ENCODE data around the gene ACO2. TPM values are rescaled to one million over a fixed set of nuclear protein-coding genes. Genes with fewer than 3 reads are reported as not detected.

ACO2 gene
- total and polyA plus RNA-seq, 2 of the 13 experiments (the other 11 are each of a cell fraction or from before 2014, with no cell fraction given): 19.2 to 45.6 TPM

DNA sequence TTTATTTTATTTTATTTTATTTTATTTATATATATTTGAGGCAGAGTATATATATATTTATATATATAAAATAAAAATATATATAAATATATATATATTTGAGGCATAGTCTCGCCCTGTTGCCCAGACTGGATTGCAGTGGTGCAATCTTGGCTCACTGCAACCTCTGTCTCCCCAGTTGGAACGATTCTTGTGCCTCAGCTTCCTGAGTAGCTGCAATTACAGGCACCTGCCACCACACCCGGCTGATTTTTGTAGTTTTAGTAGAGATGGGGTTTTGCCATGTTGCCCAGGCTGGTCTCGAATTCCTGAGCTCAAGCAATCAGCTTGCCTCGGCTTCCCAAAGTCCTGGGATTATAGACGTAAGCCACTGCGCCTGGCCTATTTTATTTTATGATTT lies 31.4 kb downstream of the ACO2 start:
- Histone ChIP-seq H3K9ac (ENCODE audit: insufficient read depth, low read depth, low read length) (no peak overlapping the region), H3K4me3 (replicated peaks in 1 of 3; ENCODE audit: insufficient read depth in 1 of 3, low read depth in 2 of 3, low read length in 3 of 3) (no peak overlapping the region), H3K9me3 (ENCODE audit: low read length) (no peaks in the 10 kb centered on the region), H3K79me2 (ENCODE audit: insufficient read depth, low read length) (peaks cover 11% of the 10 kb centered on the region), H3K27ac (ENCODE audit: extremely low read length, insufficient read depth, low read length) (no peak overlapping the region), H3K27me3 (ENCODE audit: control insufficient read depth in 1 of 2, insufficient read depth in 2 of 2, low read length in 2 of 2) (no peaks in the 10 kb centered on the region), H3K4me1 (ENCODE audit: insufficient read depth, low read length) (no peaks in the 10 kb centered on the region), H3K36me3 (replicated peaks in 1 of 2; ENCODE audit: control insufficient read depth in 1 of 2, insufficient read depth in 2 of 2, low read length in 2 of 2) (peaks cover 13 to 38% of the 10 kb centered on the region in 2 experiments), H4K20me1 (ENCODE audit: insufficient read depth, low read length) (no peaks in the 10 kb centered on the region), H2AFZ (ENCODE audit: low read length) (no peak overlapping the region), H3K4me2 (ENCODE audit: low read depth, low read length) (no peak overlapping the region)
- no peak for ATAC-seq
- CTCF ChIA-PET (ENCODE audit: low intra/inter-chr PET ratio, low total read pairs): no interaction called here
- FAIRE-seq: no peak
- in situ Hi-C loops (cut with HindIII; ENCODE audit: extremely low pct_ligation_motif_present, low pct_unique_long_range_greater_than_20kb) (no loop called here), intact Hi-C loops (cut with micrococcal nuclease; ENCODE audit: unreplicated experiment) (no loop called here)
- POLR2A ChIA-PET: no interaction called here
- no peak for DNase-seq (ENCODE audit: low spot score)
- no TSS peak for BruUV-seq (replicated peaks)
- TF ChIP-seq, protein P1, sequence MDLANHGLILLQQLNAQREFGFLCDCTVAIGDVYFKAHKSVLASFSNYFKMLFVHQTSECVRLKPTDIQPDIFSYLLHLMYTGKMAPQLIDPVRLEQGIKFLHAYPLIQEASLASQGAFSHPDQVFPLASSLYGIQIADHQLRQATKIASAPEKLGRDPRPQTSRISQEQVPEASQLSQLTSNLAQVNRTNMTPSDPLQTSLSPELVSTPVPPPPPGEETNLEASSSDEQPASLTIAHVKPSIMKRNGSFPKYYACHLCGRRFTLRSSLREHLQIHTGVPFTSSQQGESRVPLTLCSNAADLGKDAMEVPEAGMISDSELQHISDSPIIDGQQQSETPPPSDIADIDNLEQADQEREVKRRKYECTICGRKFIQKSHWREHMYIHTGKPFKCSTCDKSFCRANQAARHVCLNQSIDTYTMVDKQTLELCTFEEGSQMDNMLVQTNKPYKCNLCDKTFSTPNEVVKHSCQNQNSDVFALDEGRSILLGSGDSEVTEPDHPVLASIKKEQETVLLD (CRISPR knock-in tag; IDR thresholded peaks at IDR 0.05; ENCODE audit: low read depth): no peak
- TF ChIP-seq RNF2 (conservative IDR thresholded peaks at IDR 0.05; ENCODE audit: low read depth) (no peak), ZNF564 (CRISPR knock-in tag; IDR thresholded peaks at IDR 0.05) (no peak), ZMYM4 (CRISPR knock-in tag; IDR thresholded peaks at IDR 0.05) (no peak), SMAD3 (CRISPR knock-in tag; IDR thresholded peaks at IDR 0.05) (no peak)
- TF ChIP-seq, protein P2, sequence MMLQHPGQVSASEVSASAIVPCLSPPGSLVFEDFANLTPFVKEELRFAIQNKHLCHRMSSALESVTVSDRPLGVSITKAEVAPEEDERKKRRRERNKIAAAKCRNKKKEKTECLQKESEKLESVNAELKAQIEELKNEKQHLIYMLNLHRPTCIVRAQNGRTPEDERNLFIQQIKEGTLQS (CRISPR knock-in tag; IDR thresholded peaks at IDR 0.05): no peak
- WGBS (ENCODE audit: low lambda C conversion rate): 92% methylated on average over 7 of the region's 7 CpGs

DNA sequence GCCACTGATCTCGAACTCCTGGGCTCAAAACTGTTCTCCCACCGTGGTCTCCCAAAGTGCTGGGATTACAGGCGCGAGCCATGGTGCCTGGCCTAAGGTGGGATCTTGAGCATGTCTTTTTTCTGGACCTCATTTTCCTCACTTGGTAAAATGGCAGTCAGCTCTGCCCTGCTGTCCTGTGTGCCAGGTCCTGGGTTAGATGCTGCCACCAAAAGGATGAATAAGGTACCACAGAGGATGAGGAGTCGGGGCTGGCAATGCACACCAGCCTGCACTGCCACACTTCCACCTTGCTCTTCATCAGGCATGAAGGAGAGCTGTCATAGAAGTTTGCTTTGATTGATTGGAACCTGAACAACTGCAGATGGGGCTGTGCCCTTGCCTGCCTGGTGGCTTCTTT lies 32.3 kb downstream of the ACO2 start:
- H3K9ac ChIP-seq (ENCODE audit: insufficient read depth, low read depth, low read length): no peak overlapping the region
- ATAC-seq: peak; percentile 79
- in situ Hi-C loops (cut with HindIII; ENCODE audit: extremely low pct_ligation_motif_present, low pct_unique_long_range_greater_than_20kb): no loop called here
- no peaks in the 10 kb centered on the region for H3K4me1 ChIP-seq (ENCODE audit: insufficient read depth, low read length)
- H3K36me3 ChIP-seq (replicated peaks in 1 of 2; ENCODE audit: control insufficient read depth in 1 of 2, insufficient read depth in 2 of 2, low read length in 2 of 2): peaks cover 13 to 38% of the 10 kb centered on the region in 2 experiments
- no peak for FAIRE-seq
- intact Hi-C loops (cut with micrococcal nuclease; ENCODE audit: unreplicated experiment): loop anchor here (1.0 kb wide), 1 partner anchor 97 kb away; no protein-coding TSS in a partner anchor
- no peak overlapping the region for H3K27ac ChIP-seq (ENCODE audit: extremely low read length, insufficient read depth, low read length)
- no TSS peak for BruUV-seq (replicated peaks)
- H4K20me1 ChIP-seq (ENCODE audit: insufficient read depth, low read length): no peaks in the 10 kb centered on the region
- no peaks in the 10 kb centered on the region for H3K9me3 ChIP-seq (ENCODE audit: low read length)
- H3K4me3 ChIP-seq (replicated peaks in 1 of 3; ENCODE audit: insufficient read depth in 1 of 3, low read depth in 2 of 3, low read length in 3 of 3): no peak overlapping the region
- 95% methylated on average over 5 of the region's 5 CpGs for WGBS (ENCODE audit: low lambda C conversion rate)
- ChIA-PET CTCF (ENCODE audit: low intra/inter-chr PET ratio, low total read pairs) (interaction anchor here (1.2 kb wide), 1 partner anchor 97 kb away, joined by 8 read pairs; no protein-coding TSS in a partner anchor), POLR2A (no interaction called here)
- no peak overlapping the region for H3K4me2 ChIP-seq (ENCODE audit: low read depth, low read length)
- no peaks in the 10 kb centered on the region for H3K27me3 ChIP-seq (ENCODE audit: control insufficient read depth in 1 of 2, insufficient read depth in 2 of 2, low read length in 2 of 2)
- peaks cover 7% of the 10 kb centered on the region for H3K79me2 ChIP-seq (ENCODE audit: insufficient read depth, low read length)
- DNase-seq (ENCODE audit: low spot score): peak; percentile 23
- H2AFZ ChIP-seq (ENCODE audit: low read length): no peak overlapping the region
- TF ChIP-seq ZNF550 (CRISPR knock-in tag; IDR thresholded peaks at IDR 0.05; ENCODE audit: borderline replicate concordance) (no peak), RAD21 (CRISPR knock-in tag; IDR thresholded peaks at IDR 0.05) (0 out of 2 replicates have a peak, but pooled peaks have one; percentile 38), ARNT (IDR thresholded peaks at IDR 0.05) (no peak)
- TF ChIP-seq, protein P3, sequence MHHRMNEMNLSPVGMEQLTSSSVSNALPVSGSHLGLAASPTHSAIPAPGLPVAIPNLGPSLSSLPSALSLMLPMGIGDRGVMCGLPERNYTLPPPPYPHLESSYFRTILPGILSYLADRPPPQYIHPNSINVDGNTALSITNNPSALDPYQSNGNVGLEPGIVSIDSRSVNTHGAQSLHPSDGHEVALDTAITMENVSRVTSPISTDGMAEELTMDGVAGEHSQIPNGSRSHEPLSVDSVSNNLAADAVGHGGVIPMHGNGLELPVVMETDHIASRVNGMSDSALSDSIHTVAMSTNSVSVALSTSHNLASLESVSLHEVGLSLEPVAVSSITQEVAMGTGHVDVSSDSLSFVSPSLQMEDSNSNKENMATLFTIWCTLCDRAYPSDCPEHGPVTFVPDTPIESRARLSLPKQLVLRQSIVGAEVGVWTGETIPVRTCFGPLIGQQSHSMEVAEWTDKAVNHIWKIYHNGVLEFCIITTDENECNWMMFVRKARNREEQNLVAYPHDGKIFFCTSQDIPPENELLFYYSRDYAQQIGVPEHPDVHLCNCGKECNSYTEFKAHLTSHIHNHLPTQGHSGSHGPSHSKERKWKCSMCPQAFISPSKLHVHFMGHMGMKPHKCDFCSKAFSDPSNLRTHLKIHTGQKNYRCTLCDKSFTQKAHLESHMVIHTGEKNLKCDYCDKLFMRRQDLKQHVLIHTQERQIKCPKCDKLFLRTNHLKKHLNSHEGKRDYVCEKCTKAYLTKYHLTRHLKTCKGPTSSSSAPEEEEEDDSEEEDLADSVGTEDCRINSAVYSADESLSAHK (CRISPR knock-in tag; IDR thresholded peaks at IDR 0.05; ENCODE audit: borderline replicate concordance): no peak
- TF ChIP-seq, protein P4, sequence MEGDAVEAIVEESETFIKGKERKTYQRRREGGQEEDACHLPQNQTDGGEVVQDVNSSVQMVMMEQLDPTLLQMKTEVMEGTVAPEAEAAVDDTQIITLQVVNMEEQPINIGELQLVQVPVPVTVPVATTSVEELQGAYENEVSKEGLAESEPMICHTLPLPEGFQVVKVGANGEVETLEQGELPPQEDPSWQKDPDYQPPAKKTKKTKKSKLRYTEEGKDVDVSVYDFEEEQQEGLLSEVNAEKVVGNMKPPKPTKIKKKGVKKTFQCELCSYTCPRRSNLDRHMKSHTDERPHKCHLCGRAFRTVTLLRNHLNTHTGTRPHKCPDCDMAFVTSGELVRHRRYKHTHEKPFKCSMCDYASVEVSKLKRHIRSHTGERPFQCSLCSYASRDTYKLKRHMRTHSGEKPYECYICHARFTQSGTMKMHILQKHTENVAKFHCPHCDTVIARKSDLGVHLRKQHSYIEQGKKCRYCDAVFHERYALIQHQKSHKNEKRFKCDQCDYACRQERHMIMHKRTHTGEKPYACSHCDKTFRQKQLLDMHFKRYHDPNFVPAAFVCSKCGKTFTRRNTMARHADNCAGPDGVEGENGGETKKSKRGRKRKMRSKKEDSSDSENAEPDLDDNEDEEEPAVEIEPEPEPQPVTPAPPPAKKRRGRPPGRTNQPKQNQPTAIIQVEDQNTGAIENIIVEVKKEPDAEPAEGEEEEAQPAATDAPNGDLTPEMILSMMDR (CRISPR knock-in tag; IDR thresholded peaks at IDR 0.05): peak; percentile 53

All from HepG2 (cell line).